GM18508 (cell line): ENCODE measurements around the gene SLC13A4.
"Not testable (repeated sequence)": the region's sequence is repeated elsewhere in the genome, so short reads cannot be mapped to it uniquely, and the experiment has no call there.

Experiments
- ATAC-seq: cut with Tn5 transposase; IDR thresholded peaks from one replicate; pipeline ENCODE4 v1.9.1; 2021; ENCODE audit warnings: moderate number of reproducible peaks; ENCODE audit not compliant: insufficient read depth, unreplicated experiment

SLC13A4 gene

GRCh38 chr7:135667626-135668025 lies 60.4 kb downstream of the SLC13A4 start:
- ATAC-seq, result not testable (repeated sequence)

GRCh38 chr7:135666846-135667245 lies 61.1 kb downstream of the SLC13A4 start:
- ATAC-seq, result no peak

DNA sequence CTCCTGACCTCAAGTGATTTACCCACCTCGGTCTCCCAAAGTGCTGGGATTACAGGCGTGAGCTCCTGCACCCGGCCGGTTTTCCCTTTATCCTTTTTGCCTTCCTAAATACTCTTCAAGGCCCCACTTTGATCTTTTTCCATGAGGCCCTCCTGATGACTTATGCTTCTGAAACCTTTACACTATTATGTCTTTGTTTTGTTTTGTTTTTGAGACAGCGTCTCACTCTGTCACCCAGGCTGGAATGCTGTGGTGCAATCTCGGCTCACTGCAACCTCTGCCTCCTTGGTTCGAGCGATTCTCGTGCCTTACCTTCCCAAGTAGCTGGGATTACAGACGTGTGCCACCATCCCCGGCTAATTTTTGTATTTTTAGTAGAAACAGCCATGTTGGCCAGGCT lies 61.8 kb downstream of the SLC13A4 start:
- no peak for ATAC-seq

DNA sequence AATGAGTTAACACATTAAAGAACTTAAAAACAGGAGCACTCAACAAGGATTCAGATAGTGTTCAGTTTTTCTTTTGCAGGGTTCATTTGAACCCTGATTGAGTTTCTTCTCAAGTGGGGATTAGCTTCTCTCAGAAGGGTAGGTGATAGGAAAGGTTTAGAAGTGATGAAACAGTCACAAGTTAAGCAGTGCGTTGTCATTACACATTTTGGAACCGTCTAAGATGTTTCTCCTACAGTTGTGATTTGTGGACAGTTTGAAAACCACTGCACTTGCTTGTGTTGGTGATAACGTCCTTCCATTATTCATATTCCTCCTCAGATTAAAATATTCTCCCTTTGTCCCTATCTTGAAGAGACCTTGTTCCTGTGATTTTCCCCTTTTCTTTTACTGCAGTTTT lies 62.9 kb downstream of the SLC13A4 start:
- ATAC-seq, result no peak

DNA sequence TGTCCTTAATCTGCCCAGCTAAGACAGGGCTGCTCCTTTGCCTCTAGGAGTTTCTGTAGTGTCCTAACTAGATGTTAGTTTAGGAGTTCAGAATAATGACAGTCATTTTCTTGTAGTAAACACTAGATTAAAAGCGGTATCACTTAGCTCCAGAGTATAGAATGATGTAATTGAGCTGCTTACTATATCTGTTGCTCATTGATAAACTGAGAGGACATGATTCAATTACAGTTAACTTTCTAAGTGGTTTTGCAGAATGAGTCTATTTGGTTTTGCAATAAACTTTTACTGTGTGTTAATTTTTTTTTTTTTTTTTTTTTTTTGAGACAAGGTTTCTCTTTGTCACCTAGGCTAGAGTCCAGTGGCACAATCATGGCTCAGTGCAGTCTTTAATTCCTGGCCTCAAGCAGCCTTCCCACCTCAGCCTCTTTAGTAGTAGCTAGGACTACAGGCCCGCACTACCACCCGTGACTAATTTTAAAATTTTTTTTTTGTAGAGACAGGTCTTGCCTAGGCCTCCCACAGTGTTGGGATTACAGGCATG lies 63.9 kb downstream of the SLC13A4 start:
- ATAC-seq, result no peak

GRCh38 chr7:135662373-135663114 lies 65.4 kb downstream of the SLC13A4 start, which contains the start of gene STMP1:
Gene STMP1 (plus strand): TSS chr7:135662514.
- ATAC-seq, result peak; percentile 75

GRCh38 chr7:135662123-135662372 lies 65.9 kb downstream of the SLC13A4 start:
- no peak for ATAC-seq

GRCh38 chr7:135661311-135662122 lies 66.5 kb downstream of the SLC13A4 start:
- no peak for ATAC-seq

DNA sequence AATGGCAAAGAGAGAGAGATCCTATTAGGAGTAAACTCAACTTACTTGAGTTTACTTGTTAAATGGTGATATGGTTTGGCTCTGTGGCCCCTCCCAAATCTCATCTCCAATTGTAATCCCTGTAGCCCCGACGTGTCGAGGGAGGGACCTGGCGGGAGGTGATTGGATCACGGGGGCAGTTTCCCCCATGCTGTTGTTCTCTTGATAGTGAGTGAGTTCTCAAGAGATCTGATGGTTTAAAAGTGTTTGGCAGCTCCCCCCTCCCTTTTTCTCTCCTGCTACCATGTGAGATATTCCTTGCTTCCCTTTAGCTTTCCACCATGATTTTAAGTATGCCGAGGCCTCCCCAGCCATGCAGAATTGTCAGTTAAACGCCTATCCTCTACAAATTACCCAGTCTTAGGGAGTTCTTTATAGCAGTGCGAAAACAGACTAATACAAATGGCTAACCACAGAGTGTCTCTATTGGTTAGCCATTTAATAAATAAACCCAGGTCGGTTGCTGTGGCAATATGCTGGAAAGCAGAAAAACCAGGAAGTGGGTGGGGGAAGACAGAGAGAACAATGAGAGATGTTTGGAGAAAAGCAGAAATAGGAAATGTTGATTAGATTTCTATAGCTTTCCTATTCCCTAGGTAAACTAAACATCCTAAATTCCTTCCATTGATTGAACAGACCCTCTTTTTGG lies 68.7 kb downstream of the SLC13A4 start:
- ATAC-seq, result no peak

GRCh38 chr7:135658564-135658963 lies 69.4 kb downstream of the SLC13A4 start:
- no peak for ATAC-seq

DNA sequence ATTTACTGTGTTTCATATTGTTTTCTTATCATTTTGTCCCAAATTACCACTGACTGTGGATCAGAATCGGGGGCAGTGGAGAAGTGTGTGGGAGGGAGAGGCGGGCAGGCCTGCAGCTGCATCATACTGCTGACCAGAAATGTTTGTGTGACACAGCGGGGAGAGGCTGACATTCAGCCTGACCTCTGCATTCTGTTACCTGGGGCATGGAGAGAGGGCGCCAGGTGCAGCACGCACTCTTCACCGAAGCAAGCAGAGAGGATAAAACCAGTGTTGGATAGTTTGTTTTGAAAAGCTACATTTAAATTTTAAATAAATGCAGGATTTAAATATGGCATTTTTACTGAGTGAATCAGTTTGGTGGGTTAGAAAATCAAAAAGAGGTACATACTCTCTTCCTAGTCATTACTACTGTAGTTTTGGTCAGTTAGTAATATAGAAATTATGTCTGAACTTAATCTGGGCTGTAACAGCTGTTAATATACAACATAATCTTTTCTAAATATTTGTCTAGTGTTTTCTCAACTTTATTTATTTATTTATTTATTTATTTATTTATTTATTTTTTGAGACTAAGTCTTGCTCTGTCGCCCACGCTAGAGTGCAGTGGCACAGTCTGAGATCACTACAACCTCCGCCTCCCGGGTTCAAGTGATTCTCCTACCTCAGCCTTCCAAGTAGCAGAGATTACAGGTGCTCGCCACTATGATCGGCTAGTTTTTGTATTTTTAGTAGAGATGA lies 74.5 kb downstream of the SLC13A4 start:
- ATAC-seq, result no peak

- ATAC-seq, result no peak
Measured at GRCh38 chr7:135650831-135651573, 77.0 kb downstream of the SLC13A4 start.

DNA sequence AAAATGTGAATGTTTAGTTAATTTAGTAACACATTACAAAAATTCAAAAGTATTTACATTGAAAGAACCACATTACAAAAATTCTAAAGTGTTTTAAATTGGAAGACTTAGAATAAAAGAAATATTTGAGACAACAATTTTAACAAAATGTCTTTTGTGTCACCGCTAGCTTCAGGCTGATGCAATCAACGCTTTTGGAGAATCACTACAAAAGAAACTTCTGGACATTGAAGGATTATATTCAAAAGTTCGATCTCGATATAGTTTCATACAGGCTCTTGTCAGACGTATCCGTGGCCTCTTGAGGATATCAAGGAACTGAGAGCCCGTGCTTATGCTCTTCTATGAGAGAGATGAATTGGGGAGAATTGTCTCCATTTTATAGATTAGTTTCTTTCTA lies 79.8 kb downstream of the SLC13A4 start:
- ATAC-seq, result no peak

DNA sequence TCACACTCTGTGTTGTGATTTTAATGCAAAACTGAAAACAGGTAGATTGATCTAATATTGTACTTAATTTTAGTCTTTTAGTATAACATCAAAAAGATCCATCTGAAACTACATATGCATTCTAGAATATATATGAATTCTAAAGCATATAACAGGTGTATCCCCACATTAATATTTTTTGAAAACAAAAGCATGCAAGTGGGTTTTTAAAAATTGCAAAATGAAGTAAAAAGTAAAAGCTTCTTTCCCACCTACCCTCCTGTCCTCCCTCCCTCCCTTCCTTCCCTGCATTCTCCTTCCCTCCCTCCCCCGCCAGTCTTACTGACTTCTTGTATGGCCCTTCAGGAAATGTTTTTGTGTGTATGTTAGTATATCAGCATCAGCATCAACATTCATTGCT lies 80.2 kb downstream of the SLC13A4 start:
- no peak for ATAC-seq

DNA sequence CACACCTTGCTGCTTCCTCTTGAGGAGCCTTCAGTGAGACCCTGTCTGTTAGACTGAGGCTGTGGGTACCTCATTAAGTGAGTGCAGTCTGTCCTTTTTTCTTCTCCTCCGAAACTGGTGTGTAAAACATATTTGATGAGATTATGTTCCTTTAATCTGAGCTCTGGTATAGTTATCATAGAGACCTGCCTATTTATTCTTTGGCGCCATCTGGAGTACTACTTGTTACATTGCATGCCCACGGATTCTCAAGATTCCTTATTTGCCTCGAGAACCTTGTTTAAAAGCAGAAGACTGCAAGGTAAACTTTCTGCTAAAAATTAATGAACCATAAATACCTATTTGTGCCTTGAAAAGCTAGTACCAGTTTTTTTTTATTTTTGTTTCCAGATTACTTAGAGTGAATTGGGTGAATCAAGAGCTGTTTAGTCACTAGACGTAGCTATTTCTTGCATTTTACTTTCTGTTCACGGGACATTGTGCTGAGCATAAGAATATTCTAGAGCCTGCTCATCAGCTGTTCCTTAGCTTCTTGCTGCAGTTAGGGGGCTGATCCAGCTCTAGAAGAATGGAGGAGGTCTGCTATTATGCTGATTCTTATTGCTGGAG lies 82.6 kb downstream of the SLC13A4 start:
- ATAC-seq, result no peak

DNA sequence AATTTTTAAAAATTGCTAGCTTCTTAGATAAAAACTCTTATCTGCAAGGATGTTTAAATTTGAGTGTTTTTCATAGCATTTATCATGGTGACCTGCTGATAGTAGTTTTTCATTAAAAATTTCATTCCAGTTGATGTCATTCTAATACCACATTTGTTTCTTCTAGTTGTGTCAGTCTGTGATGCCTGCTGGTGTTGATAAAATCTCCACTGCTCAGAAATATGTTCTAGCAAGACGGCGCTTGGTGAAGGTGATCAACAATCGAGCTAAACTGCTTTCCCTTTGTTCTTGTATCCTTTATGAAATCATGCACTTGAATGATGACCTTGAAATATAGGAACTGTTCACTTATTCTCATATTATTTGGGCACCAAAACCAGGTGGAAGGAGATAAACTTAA lies 83.3 kb downstream of the SLC13A4 start:
- no peak for ATAC-seq

GRCh38 chr7:135644154-135644553 lies 83.8 kb downstream of the SLC13A4 start:
- ATAC-seq, result no peak

- not testable (repeated sequence) for ATAC-seq
Measured at GRCh38 chr7:135639690-135640089, 88.3 kb downstream of the SLC13A4 start.

DNA sequence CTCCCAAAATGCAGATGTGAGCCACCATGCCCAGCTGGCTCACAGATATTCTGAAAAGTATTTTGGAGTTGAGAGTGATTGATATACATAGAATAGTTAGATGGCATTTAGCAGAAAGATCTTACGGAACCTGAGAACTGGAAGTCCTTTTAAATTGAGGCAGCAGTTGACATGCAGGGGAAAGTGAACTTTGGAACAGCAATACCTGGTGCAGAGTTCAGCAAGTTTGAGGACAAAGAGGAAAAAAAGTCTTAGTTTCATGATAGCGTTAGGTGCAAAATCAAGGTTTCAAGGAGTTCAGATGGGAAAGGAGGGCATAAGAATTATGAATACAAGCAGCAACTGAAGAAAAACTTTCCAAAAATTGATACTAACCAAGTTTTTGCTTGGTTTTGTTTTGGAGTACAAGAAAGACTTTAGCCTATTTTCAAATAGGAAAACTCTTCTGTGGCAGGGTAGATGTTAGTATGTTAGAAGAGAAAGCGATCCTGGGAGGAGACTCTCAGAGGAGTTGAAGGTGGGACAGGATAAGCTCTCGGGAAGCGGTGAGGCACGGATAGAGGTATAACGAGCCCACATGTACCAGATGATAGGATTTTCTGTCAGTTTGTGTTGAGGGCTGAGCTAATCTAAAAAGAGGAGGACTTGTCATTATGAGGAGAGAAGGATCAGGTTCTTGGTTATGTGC lies 93.7 kb downstream of the SLC13A4 start:
- ATAC-seq, result no peak
